HG03439 (cell line): Measurements from ENCODE around the gene FOXP1.

ENCODE experiments used
- ATAC-seq: cut with Tn5 transposase; IDR thresholded peaks from one replicate; pipeline ENCODE4 v1.9.1; 2021; ENCODE audit warnings: mild to moderate bottlenecking, moderate library complexity; ENCODE audit not compliant: unreplicated experiment

The FOXP1 gene

GRCh38 chr3:71587958-71588357 is 4.4 kb upstream of the FOXP1 start:
- ATAC-seq = no peak

- no peak for ATAC-seq
These were observed 3.3 kb upstream of the FOXP1 start for GRCh38 chr3:71586810-71587242.

- no peak for ATAC-seq
These were observed 2.6 kb upstream of the FOXP1 start for GRCh38 chr3:71585887-71586809.

GRCh38 chr3:71585131-71585530 is 1.6 kb upstream of the FOXP1 start:
- ATAC-seq = no peak

- no peak for ATAC-seq
These were observed 975 bp upstream of the FOXP1 start for GRCh38 chr3:71584394-71585011.

GRCh38 chr3:71582612-71583565 is 639 bp downstream of the FOXP1 start:
- no peak for ATAC-seq

- ATAC-seq = no peak
These were observed 1.4 kb downstream of the FOXP1 start for GRCh38 chr3:71582036-71582611.

- no peak for ATAC-seq
These were observed 2.0 kb downstream of the FOXP1 start for GRCh38 chr3:71581457-71582035.

- no peak for ATAC-seq
These were observed 2.7 kb downstream of the FOXP1 start for GRCh38 chr3:71580636-71581456.

GRCh38 chr3:71579935-71580406 is 3.6 kb downstream of the FOXP1 start:
- no peak for ATAC-seq

- ATAC-seq = no peak
These were observed 4.1 kb downstream of the FOXP1 start for GRCh38 chr3:71579326-71579934.

- no peak for ATAC-seq
These were observed 5.3 kb downstream of the FOXP1 start for GRCh38 chr3:71578054-71578751.

- ATAC-seq = no peak
These were observed 6.5 kb downstream of the FOXP1 start for GRCh38 chr3:71577011-71577410.

GRCh38 chr3:71575433-71575832 is 8.1 kb downstream of the FOXP1 start:
- no peak for ATAC-seq

- ATAC-seq = no peak
These were observed 10.3 kb downstream of the FOXP1 start for GRCh38 chr3:71573181-71573580.

GRCh38 chr3:71570546-71570945 is 13.0 kb downstream of the FOXP1 start:
- ATAC-seq = no peak

- no peak for ATAC-seq
These were observed 15.3 kb downstream of the FOXP1 start for GRCh38 chr3:71568207-71568606.

GRCh38 chr3:71566776-71567175 is 16.8 kb downstream of the FOXP1 start:
- no peak for ATAC-seq
